RPMI7951 (cell line): ENCODE measurements around the gene UTS2R. TPM values are rescaled to one million over a fixed set of nuclear protein-coding genes. Genes with fewer than 3 reads are reported as not detected.
"Not testable (repeated sequence)": the region's sequence is repeated elsewhere in the genome, so short reads cannot be mapped to it uniquely, and the experiment has no call there.

Experiments used
- DNase-seq: peaks from one replicate; pipeline ENCODE4 v3.0.0-alpha.2; 2012; ENCODE audit warnings: low read depth
- total RNA-seq: library from RNA; depleted of rRNA; stranded (reverse); fragments of >200 nt; shearing (Covaris generic); gene quantifications from 2 replicates; pipeline ENCODE4 v1.2.3, GENCODE V29; 2014

Gene UTS2R
- total RNA-seq, 1 experiment from 2014 or later = not detected

DNA sequence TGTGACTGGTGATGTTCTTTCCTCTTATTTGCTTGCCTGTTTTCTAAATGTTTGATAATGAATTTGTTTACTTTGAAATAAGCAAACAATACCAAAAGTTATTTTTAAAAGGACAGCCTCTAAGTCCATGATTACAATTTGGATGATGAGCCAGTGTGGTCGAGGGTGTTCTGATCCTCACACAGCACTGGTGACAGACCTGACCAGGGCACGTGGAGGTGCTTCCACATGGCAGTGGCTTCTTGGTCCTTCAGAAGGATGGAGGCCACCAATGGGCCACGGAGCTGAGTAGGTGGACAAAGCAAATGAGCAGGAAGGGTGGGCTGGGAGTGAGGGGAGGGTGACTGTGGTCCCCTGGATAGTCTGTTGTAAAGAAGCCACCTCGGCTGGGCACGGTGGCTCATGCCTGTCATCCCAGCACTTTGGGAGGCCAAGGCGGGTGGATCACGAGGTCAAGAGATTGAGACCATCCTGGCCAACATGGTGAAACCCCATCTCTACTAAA, 16.7 kb upstream of the UTS2R start:
- no peak for DNase-seq

DNA sequence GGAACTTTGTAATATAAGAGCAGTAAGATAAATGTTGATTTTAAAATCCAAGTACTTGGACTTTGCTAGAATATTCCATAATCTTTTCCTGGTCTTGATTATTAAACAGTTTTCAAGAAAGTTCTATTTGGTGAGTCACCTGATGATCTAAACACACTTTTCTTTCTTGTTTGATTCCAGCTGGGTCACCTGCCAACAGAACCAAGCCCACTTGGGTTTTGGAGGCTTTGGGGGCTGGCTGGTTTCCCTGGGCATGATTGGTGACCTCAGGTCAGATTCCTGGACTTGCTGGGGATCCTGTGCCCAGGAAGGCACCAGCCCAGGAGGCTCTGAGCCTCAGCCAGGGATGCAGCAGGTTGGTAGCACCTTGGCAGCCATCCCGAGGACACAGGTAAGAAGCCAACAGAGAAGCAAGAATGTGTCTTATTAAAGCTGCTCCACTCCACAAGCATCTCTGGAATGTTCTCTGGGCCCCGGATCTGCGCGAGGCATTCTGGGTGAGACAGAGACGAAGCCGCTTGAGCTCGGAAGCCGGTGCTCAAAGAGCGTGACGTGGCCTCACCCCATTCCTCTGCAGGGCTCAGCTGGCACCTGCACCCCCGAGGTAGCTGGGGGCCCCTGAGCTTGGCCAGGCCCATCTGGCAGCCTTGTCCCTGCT, 15.7 kb upstream of the UTS2R start:
- DNase-seq = no peak

DNA sequence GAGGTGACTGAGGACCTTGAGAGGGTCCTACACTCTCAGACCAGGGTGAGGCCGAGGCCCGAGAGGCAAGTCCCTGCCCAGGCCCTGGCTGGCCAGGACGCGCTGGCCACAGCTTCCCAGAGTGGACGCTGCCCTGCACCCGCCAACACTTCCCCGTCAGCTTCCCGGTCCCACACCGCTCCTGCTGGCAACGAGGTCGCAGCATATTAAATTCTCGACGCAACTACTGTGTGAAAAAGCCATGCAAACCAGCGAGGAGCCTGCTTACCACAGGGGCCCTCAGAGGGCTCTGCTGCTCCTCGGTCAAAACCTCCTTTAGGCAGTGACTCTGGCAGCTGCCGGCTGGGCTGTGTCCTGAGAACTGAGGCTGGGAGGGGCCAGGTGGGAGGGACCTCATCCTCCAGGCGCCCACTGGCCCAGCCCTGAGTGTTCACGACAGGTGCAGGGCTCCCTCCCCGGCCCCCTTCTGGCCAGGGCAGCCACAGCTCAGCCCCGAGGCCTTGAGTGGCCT, 14.7 kb upstream of the UTS2R start:
- DNase-seq = no peak

DNA sequence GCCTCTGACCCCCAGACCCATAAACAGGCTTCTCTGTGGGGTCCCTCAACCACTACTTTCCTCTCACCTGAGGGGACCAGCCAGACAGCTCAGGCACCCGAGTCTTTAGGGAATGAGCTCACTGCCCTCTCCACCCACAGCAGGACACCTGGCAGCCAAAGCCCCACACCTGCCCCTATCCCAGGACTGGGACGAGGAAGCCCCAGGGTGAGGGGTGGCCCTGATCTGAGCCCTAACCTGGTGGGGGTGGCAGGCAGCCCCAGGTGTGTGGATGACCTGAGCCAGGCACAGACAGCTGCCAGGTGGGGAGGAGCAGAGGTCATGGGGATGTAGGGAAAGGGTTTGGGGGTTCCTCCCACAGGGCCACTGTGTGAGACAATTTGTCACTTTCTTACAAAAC, 14.2 kb upstream of the UTS2R start:
- no peak for DNase-seq

DNA sequence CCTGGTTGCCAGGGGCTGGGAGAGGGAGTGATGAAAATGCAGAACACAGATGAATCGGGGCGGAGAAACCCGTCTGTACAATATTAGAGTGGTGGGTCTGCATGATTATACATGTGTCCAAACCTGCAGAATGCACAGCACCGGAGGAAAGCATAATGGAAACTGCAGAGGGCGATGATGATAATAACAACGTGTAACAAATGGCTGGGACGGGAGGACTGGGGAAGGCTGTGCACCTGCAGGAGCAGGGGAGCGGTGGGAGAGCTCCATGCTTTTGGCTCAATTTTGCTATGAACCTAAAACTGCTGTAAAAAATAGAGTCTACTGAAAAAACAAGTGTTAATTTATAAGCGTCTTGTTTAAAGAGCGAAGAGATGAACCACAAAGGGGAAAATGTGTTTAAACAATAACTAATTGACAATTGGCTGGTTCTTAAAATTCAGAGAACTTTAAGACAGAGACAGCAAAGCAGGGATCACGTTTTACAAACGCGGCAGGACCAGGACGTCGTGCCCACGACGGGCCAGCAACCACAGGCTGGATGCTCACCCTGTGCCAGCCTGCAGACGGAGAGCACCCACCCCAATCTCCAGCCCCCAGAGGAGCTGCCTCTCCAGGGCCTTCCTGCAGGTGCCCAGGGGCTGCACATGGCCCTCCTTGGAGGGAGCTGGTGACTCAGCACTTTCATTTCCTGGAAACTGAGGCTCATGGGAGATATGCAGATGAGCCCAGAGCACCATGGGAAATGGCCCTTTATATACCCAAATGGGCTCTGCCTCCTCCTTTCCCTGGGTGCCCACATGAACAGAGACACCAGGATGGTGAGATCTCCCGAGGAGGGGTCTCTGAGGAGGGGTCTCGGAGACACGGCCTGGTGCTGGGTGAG, 12.9 kb upstream of the UTS2R start, which contains the start of gene TEX19:
Gene TEX19 (plus strand): TSS at position 783 of the 886 bp plus-strand sequence. CDS start 2,904 bp downstream, outside the sequence.
- peak; percentile 51 for DNase-seq

DNA sequence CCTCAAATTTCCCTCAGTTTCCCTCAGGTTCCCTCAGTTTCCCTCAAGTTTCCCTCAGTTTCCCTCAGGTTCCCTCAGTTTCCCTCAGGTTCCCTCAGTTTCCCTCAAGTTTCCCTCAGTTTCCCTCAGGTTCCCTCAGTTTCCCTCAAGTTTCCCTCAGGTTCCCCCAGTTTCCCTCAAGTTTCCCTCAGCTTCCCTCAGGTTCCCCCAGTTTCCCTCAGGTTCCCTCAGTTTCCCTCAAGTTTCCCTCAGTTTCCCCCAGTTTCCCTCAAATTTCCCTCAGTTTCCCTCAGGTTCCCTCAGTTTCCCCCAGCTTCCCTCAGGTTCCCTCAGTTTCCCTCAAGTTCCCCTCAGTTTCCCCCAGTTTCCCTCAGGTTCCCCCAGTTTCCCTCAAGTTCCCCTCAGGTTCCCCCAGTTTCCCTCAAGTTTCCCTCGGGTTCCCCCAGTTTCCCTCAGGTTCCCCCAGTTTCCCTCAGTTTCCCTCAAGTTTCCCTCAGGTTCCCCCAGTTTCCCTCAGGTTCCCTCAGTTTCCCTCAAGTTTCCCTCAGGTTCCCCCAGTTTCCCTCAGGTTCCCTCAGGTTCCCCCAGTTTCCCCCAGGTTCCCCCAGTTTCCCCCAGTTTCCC, 12.0 kb upstream of the UTS2R start:
- peak; percentile 39 for DNase-seq

DNA sequence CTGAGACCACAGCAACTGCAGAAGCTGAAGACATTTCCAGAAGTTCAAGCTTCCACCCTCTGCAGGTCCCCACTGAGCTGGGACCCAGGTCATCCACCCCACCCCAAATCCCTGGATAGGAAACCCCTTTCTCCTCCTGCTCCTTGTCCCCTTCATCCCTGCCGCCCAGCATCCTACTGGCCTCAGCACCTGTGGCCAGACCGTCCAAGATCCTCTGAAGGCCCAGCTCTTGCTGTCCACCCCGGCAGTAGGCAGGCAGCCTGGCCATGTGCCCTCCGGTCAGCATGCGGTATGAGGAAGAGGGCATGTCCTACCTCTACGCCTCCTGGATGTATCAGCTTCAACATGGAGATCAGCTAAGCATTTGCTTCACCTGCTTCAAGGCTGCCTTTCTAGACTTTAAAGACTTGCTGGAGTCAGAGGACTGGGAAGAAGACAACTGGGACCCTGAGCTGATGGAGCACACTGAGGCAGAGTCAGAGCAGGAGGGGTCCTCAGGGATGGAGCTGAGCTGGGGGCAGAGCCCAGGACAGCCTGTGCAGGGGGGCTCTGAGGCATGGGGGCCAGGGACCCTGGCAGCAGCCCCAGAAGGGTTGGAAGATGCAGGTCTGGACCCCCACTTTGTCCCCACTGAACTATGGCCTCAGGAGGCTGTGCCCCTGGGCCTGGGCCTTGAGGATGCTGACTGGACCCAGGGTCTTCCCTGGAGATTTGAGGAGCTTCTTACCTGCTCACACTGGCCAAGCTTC, 9.5 kb upstream of the UTS2R start:
- no peak for DNase-seq

DNA sequence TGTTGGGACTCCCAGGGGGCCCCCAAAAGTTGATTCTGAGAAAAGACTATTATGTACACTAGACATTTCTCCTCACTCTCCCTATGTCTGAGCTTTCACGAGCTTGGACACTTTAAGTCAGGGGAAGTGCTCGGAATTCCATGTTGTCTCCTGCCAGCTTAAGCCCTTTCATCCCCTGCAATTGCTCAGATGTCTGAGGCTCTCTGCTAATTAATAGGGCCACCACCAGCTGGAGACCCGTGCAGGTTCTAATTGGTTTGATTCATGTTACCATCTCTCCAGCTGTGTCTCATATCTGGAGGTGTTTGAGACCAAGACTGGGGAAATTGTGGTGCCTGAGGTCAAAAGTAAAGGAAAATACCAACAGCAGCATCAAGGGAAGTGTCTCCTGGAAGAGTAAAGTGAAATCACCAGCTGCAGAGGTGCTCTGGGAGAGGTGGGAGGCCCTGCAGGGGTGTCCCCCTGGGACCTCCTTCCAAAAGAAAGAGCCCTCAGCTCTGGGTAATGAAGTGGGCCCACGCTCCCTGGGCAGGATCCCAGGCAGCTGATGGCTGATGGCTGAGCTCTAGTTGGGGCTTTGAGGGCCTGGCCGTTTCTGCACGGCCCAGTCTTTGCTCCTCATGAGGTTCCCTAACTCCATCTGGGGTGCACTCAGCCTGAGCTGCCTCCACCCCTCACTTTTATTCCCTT, 5.8 kb upstream of the UTS2R start:
- DNase-seq = no peak

DNA sequence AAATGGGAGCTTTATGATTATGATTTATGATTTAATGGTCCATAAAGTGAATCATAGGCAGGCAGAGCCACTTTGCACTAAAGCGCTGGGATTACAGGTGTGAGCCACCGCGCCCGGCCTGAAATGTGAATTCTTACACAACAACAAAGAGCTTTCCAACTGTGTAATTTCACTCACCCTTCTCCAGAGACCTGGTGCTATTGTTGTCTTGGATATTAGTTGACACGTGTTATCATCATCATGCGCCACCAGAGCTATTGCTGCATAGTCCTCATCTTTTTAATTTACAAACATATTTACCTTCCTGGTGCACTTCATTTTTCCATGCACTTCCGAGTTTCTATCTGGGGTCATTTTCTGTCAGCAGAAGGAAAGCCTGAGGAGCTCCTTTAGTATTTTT, 4.8 kb upstream of the UTS2R start:
- no peak for DNase-seq

DNA sequence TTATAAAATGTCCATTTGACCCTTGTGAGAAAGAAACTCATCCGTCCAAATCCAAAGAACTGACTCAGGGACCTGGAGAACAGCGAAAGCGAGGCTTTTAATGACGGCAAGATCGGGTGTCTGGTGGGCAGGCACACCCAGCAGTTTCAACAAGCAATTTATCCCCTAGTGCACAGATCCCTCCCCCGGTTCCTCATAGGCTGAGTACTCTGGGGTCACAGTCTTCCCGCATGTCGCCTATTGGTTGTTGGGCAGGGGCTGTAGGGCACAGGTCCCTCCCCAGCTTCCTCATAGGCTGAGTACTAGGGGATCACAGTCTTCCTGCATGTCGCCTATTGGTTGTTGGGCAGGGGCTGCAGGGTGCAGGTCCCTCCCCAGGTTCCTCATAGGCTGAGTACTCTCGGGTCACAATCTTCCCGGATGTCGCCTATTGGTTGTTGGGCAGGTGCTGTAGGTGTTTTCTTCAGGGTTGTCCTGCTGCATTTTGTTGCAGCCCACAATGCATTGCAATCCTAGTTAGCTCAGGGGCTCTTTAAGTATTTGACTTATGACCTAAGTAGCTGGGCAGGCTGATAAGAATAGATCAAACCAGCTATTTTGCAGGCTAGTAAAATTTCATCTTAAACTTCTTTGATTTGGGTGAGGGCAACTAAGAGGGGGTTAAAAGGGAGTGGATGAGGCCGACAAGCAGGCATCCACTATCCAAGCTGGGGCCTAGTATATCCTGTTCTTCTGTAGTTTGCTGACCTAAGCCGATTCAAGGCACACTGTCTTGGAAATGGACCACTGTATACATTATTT, 3.6 kb upstream of the UTS2R start:
- peak; percentile 41 for DNase-seq

DNA sequence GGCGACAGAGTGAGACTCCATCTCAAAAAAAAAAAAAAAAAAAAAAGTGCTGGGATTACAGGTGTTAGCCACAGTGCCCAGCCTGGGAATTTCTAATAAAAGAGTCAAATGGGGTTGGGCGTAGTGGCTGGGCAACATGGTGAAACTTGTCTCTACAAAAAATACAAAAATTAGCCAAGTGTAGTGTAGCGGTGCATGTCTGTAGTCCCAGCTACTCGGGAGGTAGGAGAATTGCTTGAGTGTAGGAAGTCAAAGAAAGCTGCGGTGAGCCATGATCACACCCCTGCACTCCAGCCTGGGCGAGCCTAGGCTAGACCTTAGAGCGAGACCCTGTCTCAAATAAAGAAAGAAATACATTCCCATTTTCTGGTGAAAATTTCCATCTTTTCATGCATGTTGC, 2.4 kb upstream of the UTS2R start:
- DNase-seq = no peak

DNA sequence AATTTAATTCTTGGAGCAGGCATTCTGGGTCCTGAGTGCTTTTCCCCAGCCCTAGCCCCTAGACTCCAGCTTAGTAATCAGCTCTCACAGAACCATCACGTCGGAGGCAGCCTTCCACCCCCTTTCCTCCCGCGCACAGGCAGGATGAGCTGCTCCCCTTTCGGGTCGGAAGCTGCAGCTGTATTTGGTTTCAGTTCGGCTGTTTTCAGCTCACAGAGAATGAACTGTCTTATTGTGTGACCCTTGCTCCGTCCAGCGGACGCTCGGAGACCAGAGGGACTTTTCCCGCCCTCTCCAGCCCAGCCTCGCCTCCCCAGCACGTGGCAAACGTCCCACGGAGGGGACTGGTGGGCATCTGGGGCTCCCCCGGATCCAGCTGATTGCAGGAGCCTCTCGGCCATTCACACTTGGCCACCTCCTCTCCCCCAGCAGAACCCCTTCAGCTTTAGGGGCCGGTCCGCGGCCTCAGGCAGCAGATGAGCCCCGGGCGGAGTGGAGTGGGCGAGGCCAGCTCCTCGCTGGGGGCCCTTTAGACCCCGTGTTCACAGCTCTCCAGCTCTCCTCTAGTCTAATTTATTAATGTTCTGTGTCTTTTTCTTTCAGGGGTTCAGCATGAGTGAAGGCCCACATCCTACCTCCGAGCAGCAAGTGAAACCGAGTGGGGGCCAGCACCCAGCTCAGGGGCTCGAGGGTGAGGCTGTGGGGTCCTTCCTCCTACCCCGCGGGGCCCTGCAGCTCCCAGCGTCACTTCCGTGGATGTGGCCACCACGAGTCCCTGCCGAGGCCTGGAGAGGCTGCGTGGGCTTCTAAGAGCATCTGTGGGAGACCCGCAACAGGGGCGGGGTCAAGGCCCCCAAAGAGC, 863 bp upstream of the UTS2R start:
- peak; percentile 26 for DNase-seq

DNA sequence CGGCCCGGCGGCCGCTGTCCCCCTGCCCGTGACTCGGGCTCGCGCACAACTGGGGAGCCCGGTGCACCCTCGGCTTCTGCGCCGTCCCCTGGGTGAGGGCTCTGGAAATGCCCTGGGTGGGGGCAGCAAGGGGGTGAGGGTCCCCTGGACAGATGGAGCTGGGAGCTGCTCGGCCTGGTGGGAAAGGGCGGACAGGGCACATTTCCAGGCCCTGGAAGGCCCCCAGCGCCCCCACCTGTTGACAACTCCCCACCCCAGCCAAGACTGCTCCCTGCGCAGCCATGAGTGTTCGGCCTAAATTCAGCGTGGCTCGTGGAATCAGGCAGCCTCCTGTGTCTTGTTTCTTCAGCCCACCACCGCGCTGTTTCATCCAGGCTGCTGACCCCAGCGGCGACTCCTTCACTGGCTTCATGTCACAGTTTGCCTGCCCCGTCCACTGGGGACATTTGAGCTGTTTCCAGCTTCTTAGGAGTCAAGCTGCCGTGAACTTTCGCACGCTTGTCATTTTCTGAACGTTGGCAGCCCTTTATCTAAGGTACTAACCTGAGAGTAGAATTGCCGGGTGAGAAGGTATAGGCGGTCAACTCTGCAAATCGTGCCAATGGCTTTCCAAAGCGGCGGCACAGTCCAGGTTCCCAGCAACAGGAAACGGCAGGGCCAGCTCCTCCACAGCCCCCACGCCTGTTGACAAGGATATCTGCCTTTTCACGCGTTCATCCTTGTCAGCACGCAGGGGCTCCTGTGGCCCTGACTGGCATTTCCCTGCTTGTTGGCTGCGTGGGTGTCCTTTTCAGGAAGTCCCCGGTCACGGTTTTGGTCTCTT, 895 bp downstream of the UTS2R start:
- DNase-seq = no peak

DNA sequence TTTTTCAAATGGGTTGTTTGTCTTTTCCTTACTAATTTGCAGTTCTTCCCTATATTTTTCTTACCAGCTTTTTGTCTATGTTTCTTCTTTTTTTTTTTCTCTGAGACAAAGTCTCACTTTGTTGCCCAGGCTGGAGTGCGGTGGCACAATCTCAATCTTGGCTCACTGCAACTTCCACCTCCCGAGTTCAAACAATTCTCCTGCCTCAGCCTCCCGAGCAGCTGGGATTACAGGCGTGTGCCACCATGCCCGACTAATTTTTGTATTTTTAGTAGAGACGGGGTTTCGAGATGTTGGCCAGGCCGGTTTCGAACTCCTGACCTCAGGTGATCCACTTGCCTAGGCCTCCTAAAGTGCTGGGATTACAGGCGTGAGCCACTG, 1.5 kb downstream of the UTS2R start:
- DNase-seq = not testable (repeated sequence)

DNA sequence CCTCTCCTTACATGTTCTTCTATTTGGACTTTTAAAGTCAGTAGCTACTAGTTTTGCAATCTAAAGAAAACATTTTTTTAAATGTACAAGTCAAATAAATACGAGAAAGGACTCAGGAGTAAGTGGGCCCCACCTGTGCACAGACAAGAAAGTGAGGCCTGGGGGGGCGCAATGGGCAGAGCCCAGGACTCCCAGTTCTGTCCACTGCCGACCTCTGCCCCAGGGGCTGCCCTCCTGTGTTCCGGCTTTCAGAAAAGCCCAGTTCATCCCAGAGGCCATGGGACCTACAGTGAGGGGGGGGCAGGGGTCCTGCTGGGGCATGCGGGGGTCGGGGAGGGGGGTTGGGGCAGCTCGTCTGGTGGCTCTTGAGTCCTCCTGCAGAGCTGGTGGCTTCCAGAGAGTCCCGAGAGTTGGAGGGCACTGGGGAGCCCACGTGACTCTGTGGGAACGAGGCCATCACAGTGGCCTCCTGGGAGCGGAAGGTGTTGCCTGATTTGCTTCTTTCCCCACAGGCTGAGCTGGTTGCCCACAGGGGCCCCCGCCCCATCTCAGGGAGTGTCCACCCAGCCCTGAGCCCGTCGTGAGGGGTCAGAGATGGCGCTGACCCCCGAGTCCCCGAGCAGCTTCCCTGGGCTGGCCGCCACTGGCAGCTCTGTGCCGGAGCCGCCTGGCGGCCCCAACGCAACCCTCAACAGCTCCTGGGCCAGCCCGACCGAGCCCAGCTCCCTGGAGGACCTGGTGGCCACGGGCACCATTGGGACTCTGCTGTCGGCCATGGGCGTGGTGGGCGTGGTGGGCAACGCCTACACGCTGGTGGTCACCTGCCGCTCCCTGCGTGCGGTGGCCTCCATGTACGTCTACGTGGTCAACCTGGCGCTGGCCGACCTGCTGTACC, 2.4 kb downstream of the UTS2R start:
- DNase-seq = no peak

DNA sequence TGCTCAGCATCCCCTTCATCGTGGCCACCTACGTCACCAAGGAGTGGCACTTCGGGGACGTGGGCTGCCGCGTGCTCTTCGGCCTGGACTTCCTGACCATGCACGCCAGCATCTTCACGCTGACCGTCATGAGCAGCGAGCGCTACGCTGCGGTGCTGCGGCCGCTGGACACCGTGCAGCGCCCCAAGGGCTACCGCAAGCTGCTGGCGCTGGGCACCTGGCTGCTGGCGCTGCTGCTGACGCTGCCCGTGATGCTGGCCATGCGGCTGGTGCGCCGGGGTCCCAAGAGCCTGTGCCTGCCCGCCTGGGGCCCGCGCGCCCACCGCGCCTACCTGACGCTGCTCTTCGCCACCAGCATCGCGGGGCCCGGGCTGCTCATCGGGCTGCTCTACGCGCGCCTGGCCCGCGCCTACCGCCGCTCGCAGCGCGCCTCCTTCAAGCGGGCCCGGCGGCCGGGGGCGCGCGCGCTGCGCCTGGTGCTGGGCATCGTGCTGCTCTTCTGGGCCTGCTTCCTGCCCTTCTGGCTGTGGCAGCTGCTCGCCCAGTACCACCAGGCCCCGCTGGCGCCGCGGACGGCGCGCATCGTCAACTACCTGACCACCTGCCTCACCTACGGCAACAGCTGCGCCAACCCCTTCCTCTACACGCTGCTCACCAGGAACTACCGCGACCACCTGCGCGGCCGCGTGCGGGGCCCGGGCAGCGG, 3.2 kb downstream of the UTS2R start:
- DNase-seq = no peak
